Stimulated activated CD8-positive, alpha-beta memory T cell treated with anti-CD3 and anti-CD28 coated beads, Interleukin-7, amount 100 ng/mL, for 1 hour (primary cell): ENCODE measurements around the gene FAM120C.

Experiments
- DNase-seq, 2 donors: peaks; one replicate each; pipeline ENCODE4 v3.0.0-alpha.2; 2020; ENCODE audit warnings: low read depth in 2 of 2

FAM120C gene

GRCh38 chrX:54030329-54030728 is 152.7 kb downstream of the FAM120C start:
- no peak for DNase-seq

DNA sequence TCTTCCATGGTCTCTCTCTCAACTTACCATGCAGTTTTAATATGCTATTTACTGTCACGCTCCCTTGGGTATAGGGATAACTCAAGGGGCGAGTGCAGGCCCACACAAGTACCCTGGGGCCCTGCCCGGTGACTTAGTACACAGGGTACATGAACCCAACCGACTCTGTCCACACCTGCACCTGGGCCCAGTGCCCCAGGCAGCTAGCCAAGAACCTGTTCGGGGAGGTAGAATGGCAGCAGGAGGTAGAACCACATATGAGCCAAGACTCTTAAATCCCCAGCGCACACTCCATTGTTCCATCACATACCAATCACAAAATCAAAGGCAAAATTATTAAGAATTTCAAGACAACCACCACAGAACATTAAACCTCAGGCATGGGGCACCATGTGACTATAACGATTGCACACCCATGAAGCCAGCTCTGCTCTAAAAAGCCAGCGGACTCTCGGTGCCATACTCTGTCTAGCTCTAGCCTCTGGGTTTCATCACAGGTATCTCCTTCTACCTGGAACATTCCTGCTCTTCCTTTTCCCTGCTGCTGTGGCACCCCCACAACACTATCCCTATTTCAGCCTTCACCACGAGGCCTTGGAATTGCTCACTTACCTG is 153.4 kb downstream of the FAM120C start:
- no peak for DNase-seq

DNA sequence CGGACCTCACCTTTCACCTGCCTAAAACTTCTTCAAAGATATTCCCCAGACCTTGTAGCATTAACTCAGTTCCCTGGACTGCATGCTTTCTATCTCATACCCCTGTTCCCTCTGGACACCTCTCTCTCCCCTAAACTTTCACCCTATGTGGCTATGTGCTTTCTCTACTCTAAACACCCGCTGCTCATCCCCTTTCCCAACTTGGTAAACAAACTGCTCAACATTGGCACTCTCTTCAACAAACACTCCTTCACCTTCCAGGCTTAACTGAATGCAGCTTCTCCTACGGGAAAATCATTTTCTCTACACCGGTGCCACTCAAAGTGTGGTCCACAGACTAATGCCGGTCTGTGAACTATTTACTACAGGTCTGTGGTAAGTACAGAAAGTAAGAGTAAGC is 158.7 kb downstream of the FAM120C start:
- DNase-seq = no peak
